ENCODE data around the gene CD8B.
"Not testable (repeated sequence)": the region's sequence is repeated elsewhere in the genome, so short reads cannot be mapped to it uniquely, and the experiment has no call there.

- TF ChIP-seq CTCF, POLR2A, EP300 (IDR thresholded peaks at IDR 0.05): not testable (repeated sequence)
These were observed 1.1 kb downstream of the CD8B start for GRCh38 chr2:86860573-86860972.

All from suprapubic skin (tissue), 3 donors.